GM21381 (cell line): ENCODE data around the gene S1PR3.

Source experiments
- ATAC-seq: cut with Tn5 transposase; IDR thresholded peaks from one replicate; pipeline ENCODE4 v1.9.1; 2021; ENCODE audit warnings: mild to moderate bottlenecking, moderate library complexity; ENCODE audit not compliant: unreplicated experiment

Gene S1PR3

GRCh38 chr9:89036383-89036782 lies 45.1 kb downstream of the S1PR3 start:
- ATAC-seq = no peak

DNA sequence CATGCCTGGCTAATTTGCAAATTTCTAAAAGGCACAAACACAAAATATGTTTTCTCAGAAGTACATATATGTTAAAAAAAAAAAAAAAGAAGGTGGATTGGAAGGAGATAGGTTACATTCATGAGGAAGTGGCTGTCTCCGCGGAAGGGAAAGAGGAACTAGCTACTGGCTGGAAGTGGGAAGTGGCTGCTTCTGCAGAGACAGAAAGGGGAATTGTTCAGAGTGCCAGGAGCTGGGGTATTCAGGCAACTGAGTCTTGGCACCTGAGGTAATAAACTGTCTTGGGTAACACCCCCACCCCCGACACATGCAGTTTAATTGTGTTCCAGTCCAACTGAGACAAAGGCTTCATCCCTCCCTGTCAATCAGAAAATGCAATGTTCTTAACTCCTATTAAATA lies 45.6 kb downstream of the S1PR3 start:
- ATAC-seq = no peak

GRCh38 chr9:89037346-89037745 lies 46.1 kb downstream of the S1PR3 start:
- ATAC-seq = no peak

DNA sequence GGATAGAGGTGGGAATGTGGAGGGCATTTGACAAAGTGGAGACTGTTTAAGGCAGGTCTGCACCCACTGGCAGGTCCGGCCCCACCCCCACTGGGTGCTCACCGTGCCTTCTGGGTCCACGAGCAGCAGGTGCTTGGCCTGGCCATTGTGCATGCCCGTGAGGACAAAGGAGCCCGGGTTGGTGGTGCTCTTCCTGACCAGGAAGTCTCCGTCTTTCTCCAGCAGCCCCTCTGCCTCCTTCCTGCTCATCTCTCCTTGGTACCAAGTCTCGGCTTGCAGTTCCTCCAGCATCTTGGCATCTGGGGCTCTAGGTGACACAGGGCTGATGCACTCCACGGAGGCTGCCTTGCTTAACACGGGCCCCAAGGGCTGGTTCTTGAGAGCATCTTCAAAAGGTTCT lies 46.6 kb downstream of the S1PR3 start:
- no peak for ATAC-seq

DNA sequence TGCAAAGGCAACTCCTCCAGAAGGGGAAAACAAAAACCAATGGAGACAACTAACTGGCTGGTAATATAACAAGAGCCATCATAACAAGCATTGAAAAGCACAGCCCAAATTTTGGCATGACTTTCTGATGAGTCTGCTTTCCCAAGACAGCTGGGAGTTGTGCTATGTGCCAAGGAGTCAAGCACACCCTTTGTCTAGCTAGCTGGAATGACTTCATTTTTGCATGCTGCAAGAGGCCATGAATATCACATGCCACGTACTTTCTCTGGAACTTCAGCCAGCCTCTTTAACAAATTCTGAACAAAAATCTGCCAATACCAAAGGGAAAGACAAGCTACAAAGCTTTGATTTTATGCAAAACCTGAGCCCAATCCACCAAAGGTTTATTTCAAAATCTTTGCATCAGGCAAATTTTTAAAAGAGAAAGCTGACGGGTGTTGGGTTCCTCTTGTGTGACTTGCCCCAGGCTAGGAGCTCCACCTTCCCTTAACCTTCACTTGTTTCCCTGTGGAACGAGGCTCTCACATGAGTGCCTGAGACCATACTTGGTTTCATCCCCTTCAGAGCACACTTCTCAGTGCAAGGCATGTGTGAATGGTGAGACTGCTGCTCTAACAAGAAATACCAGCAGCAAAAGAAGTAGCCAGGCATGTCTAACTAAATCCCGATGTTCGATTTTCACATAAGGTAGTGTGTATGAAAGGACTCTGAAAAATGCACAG lies 47.3 kb downstream of the S1PR3 start:
- no peak for ATAC-seq

DNA sequence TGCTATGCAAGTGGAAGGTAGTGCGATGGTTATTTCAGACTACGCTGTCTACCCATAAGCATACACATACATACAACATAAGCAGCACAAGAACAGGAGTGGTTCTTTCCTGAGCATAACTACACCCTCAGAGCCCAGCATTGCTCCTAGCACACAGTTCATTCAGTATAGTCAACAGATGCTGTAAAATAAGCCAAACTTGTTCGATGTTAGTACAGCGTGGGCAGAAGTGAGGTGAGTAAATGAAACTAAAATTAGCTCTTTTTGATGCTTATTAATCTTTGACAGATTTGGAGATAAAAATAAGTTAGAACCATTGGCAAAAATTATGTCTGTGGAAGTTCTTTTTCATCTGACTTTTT lies 47.8 kb downstream of the S1PR3 start:
- ATAC-seq = no peak

- no peak for ATAC-seq
Measured at GRCh38 chr9:89039664-89040063, 48.4 kb downstream of the S1PR3 start.

DNA sequence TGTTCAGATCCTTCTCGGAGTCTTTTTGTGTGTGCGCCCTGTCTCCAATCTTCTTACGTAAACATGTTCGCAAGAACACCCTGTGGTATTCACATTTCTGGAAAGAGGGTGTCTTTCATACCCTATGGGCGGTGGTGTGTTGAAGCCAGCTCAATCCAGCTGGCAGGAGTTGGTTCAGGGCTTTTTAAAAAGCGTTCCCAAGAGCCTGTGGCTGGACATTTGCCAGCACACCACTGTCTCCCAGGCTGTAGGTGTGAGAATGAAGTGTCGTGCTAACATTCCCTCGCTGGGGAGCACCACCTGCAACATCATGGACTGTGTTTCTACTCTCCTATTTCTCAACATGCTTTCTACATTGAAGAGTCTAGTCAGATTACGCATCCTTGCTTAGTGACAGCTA lies 51.7 kb downstream of the S1PR3 start:
- ATAC-seq = no peak

DNA sequence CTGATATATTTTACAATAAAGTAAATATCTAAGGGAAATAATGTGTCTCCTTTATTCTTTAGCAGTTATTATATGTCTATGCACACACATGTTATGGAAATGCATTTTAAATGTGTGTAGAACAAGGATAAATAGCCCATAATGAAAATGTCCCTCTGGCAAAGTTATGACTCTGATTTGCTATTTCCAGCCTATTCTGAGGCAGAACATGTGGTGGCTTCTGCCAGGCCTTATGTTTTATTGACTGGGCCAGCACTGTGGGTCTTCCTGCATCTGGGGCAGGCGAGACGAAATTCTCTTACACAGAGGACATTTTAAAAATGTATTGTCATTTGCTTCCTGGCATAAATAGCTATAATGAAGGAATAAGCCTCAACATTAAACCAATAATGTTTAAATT lies 52.8 kb downstream of the S1PR3 start:
- no peak for ATAC-seq

GRCh38 chr9:89044881-89045280 lies 53.6 kb downstream of the S1PR3 start:
- no peak for ATAC-seq

DNA sequence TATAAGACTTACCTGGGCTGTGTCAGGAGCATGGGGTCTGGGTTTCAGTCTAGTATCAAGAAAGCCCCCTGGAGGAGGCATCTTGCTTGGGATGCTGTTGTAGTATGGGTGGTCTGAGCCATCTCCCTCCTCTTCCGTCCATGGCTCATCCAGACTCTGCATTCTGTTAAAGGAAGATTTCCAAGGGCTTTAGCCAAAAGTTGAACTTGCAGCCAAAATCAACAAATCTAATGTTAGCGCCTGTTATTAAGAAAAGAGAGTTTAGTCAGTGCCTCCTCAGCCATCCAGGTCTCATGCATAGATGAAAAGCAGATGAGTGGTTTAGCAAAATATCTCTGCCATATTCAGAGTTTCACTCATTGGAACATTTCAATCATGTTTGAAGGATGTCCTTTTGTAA lies 55.6 kb downstream of the S1PR3 start:
- no peak for ATAC-seq

GRCh38 chr9:89047667-89048066 lies 56.4 kb downstream of the S1PR3 start:
- ATAC-seq = no peak

DNA sequence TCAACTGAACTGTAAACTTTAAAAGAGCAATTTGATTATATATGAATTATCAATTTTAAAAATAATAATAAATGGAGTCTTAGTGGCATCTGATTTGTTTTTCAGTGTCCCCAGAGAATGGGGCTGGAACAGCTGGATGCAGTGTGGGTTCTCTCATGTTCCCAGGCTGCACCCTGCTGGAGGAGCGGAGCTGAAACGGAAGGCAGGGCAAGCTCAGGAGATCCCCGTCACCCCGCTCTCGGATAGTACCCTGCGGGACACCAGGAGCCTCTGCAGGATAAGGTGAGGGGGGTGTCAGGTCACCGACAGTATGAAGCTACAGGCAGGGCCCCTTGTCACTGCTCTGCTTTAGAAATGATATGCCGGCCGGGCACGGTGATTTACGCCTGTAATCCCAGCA lies 57.3 kb downstream of the S1PR3 start:
- ATAC-seq = no peak

DNA sequence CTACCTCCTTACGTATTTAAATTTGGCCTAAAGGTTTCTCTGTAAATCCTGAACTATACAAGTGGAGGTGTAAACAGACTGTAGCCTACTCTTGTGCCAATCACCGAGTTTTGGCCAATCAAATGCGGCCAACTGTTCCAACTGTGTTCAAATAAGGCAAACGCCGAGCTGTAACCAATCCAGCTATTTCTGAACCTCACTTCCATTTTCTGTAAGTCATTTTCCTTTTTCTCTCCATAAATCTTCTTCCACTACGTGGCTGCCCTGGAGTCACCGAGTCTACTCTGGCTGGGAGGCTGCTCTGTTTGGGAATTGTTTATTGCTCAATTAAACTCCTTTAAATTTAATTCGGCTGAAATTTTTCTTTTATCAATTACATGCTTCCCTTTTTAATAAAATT lies 58.4 kb downstream of the S1PR3 start:
- ATAC-seq = no peak

DNA sequence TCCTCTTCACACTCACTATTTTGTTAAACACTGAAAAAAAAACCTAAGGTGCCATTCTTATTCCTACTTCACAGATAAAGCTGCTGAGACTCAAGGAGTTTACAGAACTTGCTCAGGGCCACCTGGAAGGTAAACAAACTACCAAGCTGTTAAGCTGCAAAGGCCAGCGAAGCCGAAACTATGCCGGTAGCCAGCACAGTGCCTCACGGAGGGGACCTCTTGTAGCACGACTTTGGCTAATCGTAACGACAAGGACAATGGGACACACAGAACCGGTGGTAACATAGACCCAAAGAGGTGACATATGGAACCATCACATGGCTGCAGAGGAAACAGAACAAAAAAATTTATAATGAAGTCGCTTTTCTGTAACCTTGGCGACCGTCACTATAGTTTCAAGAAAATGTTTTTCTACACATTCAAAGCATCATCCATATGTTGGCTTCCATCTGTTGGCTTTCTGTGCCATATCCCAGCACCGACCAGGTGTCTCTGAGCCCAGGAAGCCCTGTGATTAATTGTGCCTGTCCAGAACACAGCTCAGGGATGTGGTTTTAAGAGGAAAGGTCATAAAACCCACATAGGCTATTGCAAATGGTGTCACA lies 60.3 kb downstream of the S1PR3 start:
- no peak for ATAC-seq

DNA sequence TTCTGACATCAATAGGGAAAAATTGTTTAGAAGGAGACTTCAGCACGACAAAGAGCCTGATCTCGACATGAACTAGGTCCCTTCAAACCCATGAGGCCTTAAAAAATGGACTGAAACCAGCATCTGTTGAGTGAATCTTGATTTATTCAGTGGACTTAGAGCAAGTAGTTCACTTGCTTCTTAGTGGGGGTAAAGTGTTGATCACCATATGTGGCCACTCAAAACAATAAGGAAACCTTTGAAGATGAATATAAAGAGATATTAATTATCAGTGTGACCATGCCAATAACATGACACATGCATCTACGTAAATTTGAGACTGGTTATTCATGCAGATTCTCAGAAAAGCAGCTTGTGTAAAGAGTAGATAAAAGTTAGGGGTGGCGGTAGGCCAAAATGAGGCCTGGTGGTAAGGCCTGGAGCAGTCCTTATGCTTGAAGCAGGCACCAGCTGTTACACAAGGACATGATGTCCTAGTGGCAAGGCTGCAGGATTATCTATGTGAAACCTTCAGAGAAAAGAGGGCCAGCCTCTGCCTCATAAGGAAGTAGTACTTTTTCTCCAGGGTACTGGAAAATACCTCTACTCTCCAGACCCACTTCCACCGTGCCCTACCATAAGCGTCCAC lies 61.3 kb downstream of the S1PR3 start:
- no peak for ATAC-seq

DNA sequence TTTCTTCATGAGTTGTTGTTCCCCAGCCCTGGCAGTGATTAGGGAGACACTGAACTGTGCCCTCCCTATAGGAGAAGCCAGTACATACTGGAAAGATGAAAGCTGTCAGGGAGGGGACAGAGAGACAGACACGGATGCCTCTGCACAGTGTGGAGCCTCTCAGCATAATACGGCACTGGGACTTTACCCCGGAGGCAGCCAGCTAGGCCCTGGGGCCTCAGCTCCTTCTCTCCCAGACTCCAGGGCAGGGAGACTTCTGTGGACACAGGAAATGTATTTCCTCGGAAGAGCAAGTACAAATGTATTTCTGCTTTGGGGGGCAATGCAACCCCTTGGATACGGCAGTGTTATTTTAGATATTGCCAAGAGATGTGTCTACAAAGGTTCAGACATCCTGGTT lies 62.0 kb downstream of the S1PR3 start:
- ATAC-seq = no peak
